Measurements from ENCODE around the gene ATP6V0D1. TPM values are rescaled to one million over a fixed set of nuclear protein-coding genes. Genes with fewer than 3 reads are reported as not detected.

The ATP6V0D1 gene
- total and polyA plus RNA-seq, 2 donors (not counting 1 experiment from before 2014, with no cell fraction given), result 62.1 to 91.0 TPM

DNA sequence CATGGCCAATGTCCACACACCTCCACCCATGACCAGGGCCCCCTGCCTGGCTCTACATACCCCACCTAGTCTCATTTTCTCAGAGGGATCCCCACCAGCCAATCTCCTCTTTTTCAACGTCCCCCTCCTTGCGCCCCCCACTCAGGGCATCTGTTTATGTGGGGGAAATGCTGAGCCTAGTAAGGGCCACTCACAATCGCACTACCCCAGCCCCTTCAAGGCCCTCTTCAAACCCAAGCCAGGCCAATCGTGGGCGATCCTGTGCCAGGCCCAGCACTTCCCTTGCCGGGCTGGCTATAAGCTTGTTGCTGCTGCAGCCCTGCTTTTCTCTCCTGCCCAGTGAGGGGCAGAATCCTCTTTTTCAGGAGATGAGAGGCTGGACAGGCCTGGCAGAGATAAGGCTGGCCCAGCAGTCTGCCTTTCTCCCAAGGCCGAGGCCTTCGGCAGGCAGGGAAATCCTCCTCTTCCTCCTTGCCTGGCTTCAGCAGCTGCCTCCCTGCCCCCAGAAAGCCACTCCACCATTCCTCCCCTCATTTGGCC is 33.9 kb downstream of the ATP6V0D1 start:
- intact Hi-C loops (cut with micrococcal nuclease), result no loop called here
- H3K27ac Mint-ChIP-seq, result no peak overlapping the region
- CTCF ChIA-PET, result interaction anchor here (1.1 to 4.5 kb wide), 8 partner anchors 9 to 26 kb away, joined by 3 to 29 read pairs (median 5); partner anchors contain the start of gene HSD11B2

More for the DNA sequence above, 33.9 kb downstream of the ATP6V0D1 start:
- ATAC-seq (ENCODE audit: low read depth), result no peak
- 93% methylated on average over 4 of the region's 8 CpGs for WGBS (ENCODE audit: insufficient coverage)
- Mint-ChIP-seq H3K9me3 (ENCODE audit: insufficient read depth) (no peaks in the 10 kb centered on the region), H3K4me1 (no peaks in the 10 kb centered on the region), H3K4me3 (no peak overlapping the region), H3K27me3 (no peaks in the 10 kb centered on the region)
- Histone ChIP-seq H4K20me1 (ENCODE audit: control insufficient read depth, insufficient read depth, low read length, poor library complexity, severe bottlenecking) (peaks cover 82% of the 10 kb centered on the region), H3K9ac (ENCODE audit: low read length) (no peak overlapping the region), H3K36me3 (replicated peaks in 1 of 2; ENCODE audit: control extremely low read depth in 1 of 2, control insufficient read depth in 1 of 2, extremely low read depth in 1 of 2, insufficient read depth in 2 of 2, low read length in 1 of 2) (peaks cover 0 to 85% of the 10 kb centered on the region in 2 experiments), H3K4me3 (ENCODE audit: control extremely low read depth in 1 of 5, extremely low read depth in 1 of 5, insufficient read depth in 1 of 5, low read depth in 2 of 5, low read length in 4 of 5) (no peak overlapping the region), H2AFZ (ENCODE audit: insufficient read depth, low read depth, low read length, poor library complexity, severe bottlenecking) (no peak overlapping the region), H3K4me2 (replicated peaks; ENCODE audit: low read depth, low read length, poor library complexity, severe bottlenecking) (no peak overlapping the region), H3K9me3 (ENCODE audit: control extremely low read depth in 1 of 3, control insufficient read depth in 2 of 3, insufficient read depth in 1 of 3, low read length in 2 of 3) (peaks cover 0 to 2% (median 0%) of the 10 kb centered on the region in 3 donors), H3K27ac (ENCODE audit: low read length in 2 of 2) (no peak overlapping the region), H3K27me3 (replicated peaks in 1 of 4; ENCODE audit: control extremely low read depth in 1 of 4, control insufficient read depth in 3 of 4, insufficient read depth in 4 of 4, low read length in 3 of 4) (no peaks in the 10 kb centered on the region), H3K79me2 (ENCODE audit: control insufficient read depth, insufficient read depth, low read length) (peaks cover 16% of the 10 kb centered on the region), H3K4me1 (ENCODE audit: control insufficient read depth in 2 of 2, insufficient read depth in 2 of 2, low read length in 2 of 2) (no peaks in the 10 kb centered on the region)
- POLR2A ChIA-PET, result no interaction called here
- TF ChIP-seq, protein P1, sequence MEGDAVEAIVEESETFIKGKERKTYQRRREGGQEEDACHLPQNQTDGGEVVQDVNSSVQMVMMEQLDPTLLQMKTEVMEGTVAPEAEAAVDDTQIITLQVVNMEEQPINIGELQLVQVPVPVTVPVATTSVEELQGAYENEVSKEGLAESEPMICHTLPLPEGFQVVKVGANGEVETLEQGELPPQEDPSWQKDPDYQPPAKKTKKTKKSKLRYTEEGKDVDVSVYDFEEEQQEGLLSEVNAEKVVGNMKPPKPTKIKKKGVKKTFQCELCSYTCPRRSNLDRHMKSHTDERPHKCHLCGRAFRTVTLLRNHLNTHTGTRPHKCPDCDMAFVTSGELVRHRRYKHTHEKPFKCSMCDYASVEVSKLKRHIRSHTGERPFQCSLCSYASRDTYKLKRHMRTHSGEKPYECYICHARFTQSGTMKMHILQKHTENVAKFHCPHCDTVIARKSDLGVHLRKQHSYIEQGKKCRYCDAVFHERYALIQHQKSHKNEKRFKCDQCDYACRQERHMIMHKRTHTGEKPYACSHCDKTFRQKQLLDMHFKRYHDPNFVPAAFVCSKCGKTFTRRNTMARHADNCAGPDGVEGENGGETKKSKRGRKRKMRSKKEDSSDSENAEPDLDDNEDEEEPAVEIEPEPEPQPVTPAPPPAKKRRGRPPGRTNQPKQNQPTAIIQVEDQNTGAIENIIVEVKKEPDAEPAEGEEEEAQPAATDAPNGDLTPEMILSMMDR (IDR thresholded peaks at IDR 0.05), result no peak
- no peak for TF ChIP-seq EZH2 (IDR thresholded peaks at IDR 0.05; ENCODE audit: borderline replicate concordance, insufficient read depth, low read depth, low read length, poor library complexity, severe bottlenecking)
- DNase-seq, result no peak
